GM19372 (cell line): ENCODE measurements around the gene MAP4K2.
"Not testable (repeated sequence)": the region's sequence is repeated elsewhere in the genome, so short reads cannot be mapped to it uniquely, and the experiment has no call there.

Experiments used
- ATAC-seq: cut with Tn5 transposase; IDR thresholded peaks from one replicate; pipeline ENCODE4 v1.9.1; 2021; ENCODE audit warnings: mild to moderate bottlenecking, low read depth, moderate library complexity; ENCODE audit not compliant: unreplicated experiment

MAP4K2 gene

GRCh38 chr11:64803158-64803845 is at the start of gene MAP4K2:
Gene MAP4K2 (minus strand): TSS chr11:64803214. CDS start chr11:64803149, 65 bp downstream.
- ATAC-seq = peak; percentile 82

- ATAC-seq = no peak
Measured at GRCh38 chr11:64851831-64852351, 48.9 kb upstream of the MAP4K2 start.

- ATAC-seq = peak; percentile 74
Measured at GRCh38 chr11:64850979-64851567, 48.1 kb upstream of the MAP4K2 start.

- ATAC-seq = no peak
Measured at GRCh38 chr11:64849598-64850356, 46.8 kb upstream of the MAP4K2 start.

GRCh38 chr11:64848826-64849597 is 46.0 kb upstream of the MAP4K2 start:
- no peak for ATAC-seq

- no peak for ATAC-seq
Measured at GRCh38 chr11:64848214-64848825, 45.3 kb upstream of the MAP4K2 start.

GRCh38 chr11:64846998-64847666 is 44.1 kb upstream of the MAP4K2 start:
- no peak for ATAC-seq

- ATAC-seq = not testable (repeated sequence)
Measured at GRCh38 chr11:64845776-64846129, 42.7 kb upstream of the MAP4K2 start.

- ATAC-seq = no peak
Measured at GRCh38 chr11:64845129-64845775, 42.2 kb upstream of the MAP4K2 start.

- ATAC-seq = no peak
Measured at GRCh38 chr11:64844330-64845128, 41.5 kb upstream of the MAP4K2 start, which contains the start of gene CDC42BPG. Gene CDC42BPG (minus strand): TSS chr11:64844653. CDS start chr11:64844569, 84 bp downstream.

- no peak for ATAC-seq
Measured at GRCh38 chr11:64843686-64844329, 40.8 kb upstream of the MAP4K2 start.

- ATAC-seq = no peak
Measured at GRCh38 chr11:64842851-64843685, 40.1 kb upstream of the MAP4K2 start.

GRCh38 chr11:64842366-64842759 is 39.3 kb upstream of the MAP4K2 start:
- no peak for ATAC-seq

GRCh38 chr11:64841592-64842365 is 38.8 kb upstream of the MAP4K2 start:
- no peak for ATAC-seq

- ATAC-seq = no peak
Measured at GRCh38 chr11:64839887-64840782, 37.1 kb upstream of the MAP4K2 start.
